Measurements from ENCODE around the gene NDUFB4. TPM values are rescaled to one million over a fixed set of nuclear protein-coding genes. Genes with fewer than 3 reads are reported as not detected.
A peak's percentile ranks its signal among the peaks of the same experiment; 100 is the strongest.
"Not testable (repeated sequence)": the region's sequence is repeated elsewhere in the genome, so short reads cannot be mapped to it uniquely, and the experiment has no call there.

Gene NDUFB4
- total and polyA plus RNA-seq, 7 experiments from 2014 or later = 63.4 to 277 (median 78.0) TPM

- ATAC-seq (no peak), DNase-seq (no peak)
- H3K27me3 Mint-ChIP-seq = peaks cover 0 to 13% (median 0%) of the 10 kb centered on the region in 5 donors
- peaks cover 0 to 21% (median 6%) of the 10 kb centered on the region in 3 experiments for H3K9me3 ChIP-seq (ENCODE audit: control insufficient read depth in 2 of 3, low read length in 3 of 3)
- no peaks in the 10 kb centered on the region for H3K4me1 ChIP-seq (ENCODE audit: control insufficient read depth in 2 of 2, insufficient read depth in 2 of 2, low read length in 2 of 2)
- no peaks in the 10 kb centered on the region for H3K4me1 Mint-ChIP-seq
- H3K27me3 ChIP-seq (ENCODE audit: control insufficient read depth in 2 of 2, insufficient read depth in 2 of 2, low read length in 2 of 2) = no peaks in the 10 kb centered on the region
- no peak overlapping the region for H3K27ac Mint-ChIP-seq
- H3K36me3 Mint-ChIP-seq = peaks cover 0 to 30% (median 12%) of the 10 kb centered on the region in 5 donors
- no peak overlapping the region for H3K27ac ChIP-seq (ENCODE audit: low read depth, low read length)
- intact Hi-C loops (cut with micrococcal nuclease) = loop anchor here in 1 of 2 donors (1.0 kb wide), 1 partner anchor 172 kb away; no protein-coding TSS in a partner anchor
- H3K4me3 Mint-ChIP-seq = no peak overlapping the region
- ChIA-PET CTCF (no interaction called here), POLR2A (no interaction called here)
- no peak overlapping the region for H3K4me3 ChIP-seq (ENCODE audit: low read length)
- H3K9me3 Mint-ChIP-seq = peaks cover 8 to 28% (median 15%) of the 10 kb centered on the region in 11 donors
- no peaks in the 10 kb centered on the region for H3K36me3 ChIP-seq (ENCODE audit: control insufficient read depth in 2 of 3, insufficient read depth in 3 of 3, low read length in 3 of 3)
These were observed 27.6 kb downstream of the NDUFB4 start for GRCh38 chr3:120623727-120624093.

DNA sequence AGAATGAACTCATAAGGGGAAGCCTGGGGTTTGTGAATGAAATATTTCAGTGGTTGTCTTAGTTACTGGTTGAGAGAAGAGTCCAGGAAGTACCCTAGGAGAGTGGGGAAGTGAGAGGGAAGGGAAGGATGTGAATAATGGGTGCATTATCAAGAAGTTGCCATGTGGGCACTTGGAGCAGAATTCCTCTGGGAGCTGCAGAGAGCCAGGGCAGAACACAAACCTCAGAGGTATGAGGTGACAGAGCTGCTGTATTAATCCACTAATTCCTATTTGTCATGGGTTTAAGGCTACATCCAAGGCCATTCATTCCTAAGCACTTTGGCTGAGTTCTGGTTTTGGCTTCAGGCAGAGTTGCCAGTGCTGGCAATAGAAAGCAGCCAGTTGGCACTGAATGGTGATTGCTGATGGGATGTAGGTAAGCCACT lies 29.0 kb downstream of the NDUFB4 start:
- no peaks in the 10 kb centered on the region for H3K27me3 ChIP-seq (ENCODE audit: control insufficient read depth in 2 of 2, insufficient read depth in 2 of 2, low read length in 2 of 2)
- CTCF ChIA-PET = no interaction called here
- POLR2A ChIA-PET = no interaction called here

GRCh38 chr3:120634539-120634938 lies 38.4 kb downstream of the NDUFB4 start:
- Mint-ChIP-seq H3K27ac (no peak overlapping the region), H3K27me3 (no peaks in the 10 kb centered on the region), H3K9me3 (peaks cover 0 to 17% (median 4%) of the 10 kb centered on the region in 11 donors), H3K36me3 (peaks cover 0 to 22% (median 5%) of the 10 kb centered on the region in 5 donors), H3K4me3 (no peak overlapping the region), H3K4me1 (peaks cover 0 to 9% (median 2%) of the 10 kb centered on the region in 7 donors)
- H3K36me3 ChIP-seq (ENCODE audit: control insufficient read depth in 2 of 3, insufficient read depth in 3 of 3, low read length in 3 of 3) = no peaks in the 10 kb centered on the region
- H3K4me1 ChIP-seq (ENCODE audit: control insufficient read depth in 2 of 2, insufficient read depth in 2 of 2, low read length in 2 of 2) = no peaks in the 10 kb centered on the region
- H3K9me3 ChIP-seq (ENCODE audit: control insufficient read depth in 2 of 3, low read length in 3 of 3) = no peaks in the 10 kb centered on the region
- DNase-seq = no peak
- intact Hi-C loops (cut with micrococcal nuclease) = no loop called here
- H3K27ac ChIP-seq (ENCODE audit: low read depth, low read length) = no peak overlapping the region
- ChIA-PET CTCF (interaction anchor here (1.3 kb wide), 1 partner anchor 76 kb away, joined by 4 read pairs; no protein-coding TSS in a partner anchor), POLR2A (no interaction called here)
- no peak for ATAC-seq
- H3K4me3 ChIP-seq (ENCODE audit: low read length) = no peak overlapping the region
- H3K27me3 ChIP-seq (ENCODE audit: control insufficient read depth in 2 of 2, insufficient read depth in 2 of 2, low read length in 2 of 2) = no peaks in the 10 kb centered on the region

More for the DNA sequence above, 29.0 kb downstream of the NDUFB4 start:
- no peak overlapping the region for H3K4me3 ChIP-seq (ENCODE audit: low read length)
- DNase-seq = no peak
- Mint-ChIP-seq H3K36me3 (peaks cover 0 to 30% (median 13%) of the 10 kb centered on the region in 5 donors), H3K4me3 (no peak overlapping the region), H3K9me3 (peaks cover 9 to 33% (median 18%) of the 10 kb centered on the region in 11 donors), H3K27ac (no peak overlapping the region), H3K27me3 (peaks cover 0 to 13% (median 0%) of the 10 kb centered on the region in 5 donors), H3K4me1 (no peaks in the 10 kb centered on the region)
- ATAC-seq = no peak
- peaks cover 0 to 21% (median 6%) of the 10 kb centered on the region in 3 experiments for H3K9me3 ChIP-seq (ENCODE audit: control insufficient read depth in 2 of 3, low read length in 3 of 3)
- no peaks in the 10 kb centered on the region for H3K4me1 ChIP-seq (ENCODE audit: control insufficient read depth in 2 of 2, insufficient read depth in 2 of 2, low read length in 2 of 2)
- intact Hi-C loops (cut with micrococcal nuclease) = no loop called here
- no peak overlapping the region for H3K27ac ChIP-seq (ENCODE audit: low read depth, low read length)
- no peaks in the 10 kb centered on the region for H3K36me3 ChIP-seq (ENCODE audit: control insufficient read depth in 2 of 3, insufficient read depth in 3 of 3, low read length in 3 of 3)

- ChIA-PET CTCF (no interaction called here), POLR2A (no interaction called here)
- H3K36me3 Mint-ChIP-seq = peaks cover 0 to 22% (median 5%) of the 10 kb centered on the region in 5 donors
- H3K4me3 Mint-ChIP-seq = no peak overlapping the region
- DNase-seq = no peak
- intact Hi-C loops (cut with micrococcal nuclease) = no loop called here
- H3K27ac ChIP-seq (ENCODE audit: low read depth, low read length) = no peak overlapping the region
- no peaks in the 10 kb centered on the region for H3K4me1 ChIP-seq (ENCODE audit: control insufficient read depth in 2 of 2, insufficient read depth in 2 of 2, low read length in 2 of 2)
- no peak overlapping the region for H3K4me3 ChIP-seq (ENCODE audit: low read length)
- ATAC-seq = no peak
- H3K9me3 ChIP-seq (ENCODE audit: control insufficient read depth in 2 of 3, low read length in 3 of 3) = no peaks in the 10 kb centered on the region
- H3K9me3 Mint-ChIP-seq = peaks cover 0 to 11% (median 3%) of the 10 kb centered on the region in 11 donors
- no peaks in the 10 kb centered on the region for H3K27me3 ChIP-seq (ENCODE audit: control insufficient read depth in 2 of 2, insufficient read depth in 2 of 2, low read length in 2 of 2)
- no peaks in the 10 kb centered on the region for H3K36me3 ChIP-seq (ENCODE audit: control insufficient read depth in 2 of 3, insufficient read depth in 3 of 3, low read length in 3 of 3)
- no peak overlapping the region for H3K27ac Mint-ChIP-seq
- H3K4me1 Mint-ChIP-seq = peaks cover 2 to 26% (median 16%) of the 10 kb centered on the region in 7 donors
- H3K27me3 Mint-ChIP-seq = no peaks in the 10 kb centered on the region
These were observed 40.8 kb downstream of the NDUFB4 start for GRCh38 chr3:120636795-120637401.

GRCh38 chr3:120637851-120638559 lies 41.9 kb downstream of the NDUFB4 start:
- H3K4me3 ChIP-seq (ENCODE audit: low read length) = no peak overlapping the region
- Mint-ChIP-seq H3K4me1 (peaks cover 2 to 26% (median 16%) of the 10 kb centered on the region in 7 donors), H3K9me3 (peaks cover 0 to 11% (median 3%) of the 10 kb centered on the region in 11 donors), H3K4me3 (no peak overlapping the region), H3K27me3 (no peaks in the 10 kb centered on the region), H3K27ac (peak overlapping the region in 1 of 9 donors; percentile 26), H3K36me3 (peaks cover 0 to 24% (median 5%) of the 10 kb centered on the region in 5 donors)
- intact Hi-C loops (cut with micrococcal nuclease) = no loop called here
- ATAC-seq = no peak
- no peak overlapping the region for H3K27ac ChIP-seq (ENCODE audit: low read depth, low read length)
- no peak for DNase-seq
- CTCF ChIA-PET = interaction anchor here (0.9 kb wide), 1 partner anchor 79 kb away, joined by 3 read pairs; no protein-coding TSS in a partner anchor
- H3K9me3 ChIP-seq (ENCODE audit: control insufficient read depth in 2 of 3, low read length in 3 of 3) = no peaks in the 10 kb centered on the region
- no peaks in the 10 kb centered on the region for H3K36me3 ChIP-seq (ENCODE audit: control insufficient read depth in 2 of 3, insufficient read depth in 3 of 3, low read length in 3 of 3)
- POLR2A ChIA-PET = no interaction called here
- H3K4me1 ChIP-seq (ENCODE audit: control insufficient read depth in 2 of 2, insufficient read depth in 2 of 2, low read length in 2 of 2) = no peaks in the 10 kb centered on the region
- H3K27me3 ChIP-seq (ENCODE audit: control insufficient read depth in 2 of 2, insufficient read depth in 2 of 2, low read length in 2 of 2) = no peaks in the 10 kb centered on the region

- H3K9me3 ChIP-seq (ENCODE audit: control insufficient read depth in 2 of 3, low read length in 3 of 3); H3K27ac ChIP-seq (ENCODE audit: low read depth, low read length); H3K27ac Mint-ChIP-seq; H3K4me1 ChIP-seq (ENCODE audit: control insufficient read depth in 2 of 2, insufficient read depth in 2 of 2, low read length in 2 of 2); DNase-seq; POLR2A ChIA-PET; H3K27me3 Mint-ChIP-seq; H3K4me3 ChIP-seq (ENCODE audit: low read length); H3K4me3 Mint-ChIP-seq; H3K36me3 ChIP-seq (ENCODE audit: control insufficient read depth in 2 of 3, insufficient read depth in 3 of 3, low read length in 3 of 3); ATAC-seq; intact Hi-C loops (cut with micrococcal nuclease); H3K27me3 ChIP-seq (ENCODE audit: control insufficient read depth in 2 of 2, insufficient read depth in 2 of 2, low read length in 2 of 2): not testable (repeated sequence)
- peaks cover 0 to 11% (median 3%) of the 10 kb centered on the region in 11 donors for H3K9me3 Mint-ChIP-seq
- H3K4me1 Mint-ChIP-seq = peaks cover 2 to 26% (median 16%) of the 10 kb centered on the region in 7 donors
- H3K36me3 Mint-ChIP-seq = peaks cover 0 to 24% (median 5%) of the 10 kb centered on the region in 5 donors
- CTCF ChIA-PET = interaction anchor here (0.9 kb wide), 1 partner anchor 80 kb away, joined by 3 read pairs; no protein-coding TSS in a partner anchor
These were observed 42.7 kb downstream of the NDUFB4 start for GRCh38 chr3:120638820-120639219.
